ENCODE results near the gene SSBP3. TPM values are rescaled to one million over a fixed set of nuclear protein-coding genes. Genes with fewer than 3 reads are reported as not detected.

The SSBP3 gene
- total RNA-seq, 4 donors from 2014 or later = 28.7 to 162 (median 37.0) TPM

- TF ChIP-seq EP300 (IDR thresholded peaks at IDR 0.05; ENCODE audit: low read depth) (no peak), POLR2A (IDR thresholded peaks at IDR 0.05) (no peak), POLR2AphosphoS5 (IDR thresholded peaks at IDR 0.05) (no peak)
- TF ChIP-seq, protein P1, sequence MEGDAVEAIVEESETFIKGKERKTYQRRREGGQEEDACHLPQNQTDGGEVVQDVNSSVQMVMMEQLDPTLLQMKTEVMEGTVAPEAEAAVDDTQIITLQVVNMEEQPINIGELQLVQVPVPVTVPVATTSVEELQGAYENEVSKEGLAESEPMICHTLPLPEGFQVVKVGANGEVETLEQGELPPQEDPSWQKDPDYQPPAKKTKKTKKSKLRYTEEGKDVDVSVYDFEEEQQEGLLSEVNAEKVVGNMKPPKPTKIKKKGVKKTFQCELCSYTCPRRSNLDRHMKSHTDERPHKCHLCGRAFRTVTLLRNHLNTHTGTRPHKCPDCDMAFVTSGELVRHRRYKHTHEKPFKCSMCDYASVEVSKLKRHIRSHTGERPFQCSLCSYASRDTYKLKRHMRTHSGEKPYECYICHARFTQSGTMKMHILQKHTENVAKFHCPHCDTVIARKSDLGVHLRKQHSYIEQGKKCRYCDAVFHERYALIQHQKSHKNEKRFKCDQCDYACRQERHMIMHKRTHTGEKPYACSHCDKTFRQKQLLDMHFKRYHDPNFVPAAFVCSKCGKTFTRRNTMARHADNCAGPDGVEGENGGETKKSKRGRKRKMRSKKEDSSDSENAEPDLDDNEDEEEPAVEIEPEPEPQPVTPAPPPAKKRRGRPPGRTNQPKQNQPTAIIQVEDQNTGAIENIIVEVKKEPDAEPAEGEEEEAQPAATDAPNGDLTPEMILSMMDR (IDR thresholded peaks at IDR 0.05) = no peak
- Histone ChIP-seq H3K4me1 (peaks cover 24 to 64% (median 49%) of the 10 kb centered on the region in 4 donors), H3K27ac (no peak overlapping the region), H3K4me3 (no peak overlapping the region), H3K9me3 (no peaks in the 10 kb centered on the region), H3K36me3 (peaks cover 0 to 5% (median 0%) of the 10 kb centered on the region in 4 donors), H3K27me3 (no peaks in the 10 kb centered on the region)
- in situ Hi-C loops (cut with MboI; ENCODE audit: low pct_ligation_motif_present in 1 of 4, low pct_unique_long_range_greater_than_20kb in 1 of 4, low sequenced_read_pairs in 3 of 4) (loop anchor here in 1 of 4 donors (25.0 kb wide), 1 partner anchor 189 kb away; no protein-coding TSS in a partner anchor), intact Hi-C loops (cut with DNase I; ENCODE audit: low total_unique reads) (no loop called here)
- no peak for DNase-seq
- WGBS, 2 donors (ENCODE audit: low coverage in 1 of 2) = 73 to 76% methylated on average over 3 to 8 of the region's 8 CpGs
Measured at GRCh38 chr1:54375712-54376429, 30.3 kb downstream of the SSBP3 start.

DNA sequence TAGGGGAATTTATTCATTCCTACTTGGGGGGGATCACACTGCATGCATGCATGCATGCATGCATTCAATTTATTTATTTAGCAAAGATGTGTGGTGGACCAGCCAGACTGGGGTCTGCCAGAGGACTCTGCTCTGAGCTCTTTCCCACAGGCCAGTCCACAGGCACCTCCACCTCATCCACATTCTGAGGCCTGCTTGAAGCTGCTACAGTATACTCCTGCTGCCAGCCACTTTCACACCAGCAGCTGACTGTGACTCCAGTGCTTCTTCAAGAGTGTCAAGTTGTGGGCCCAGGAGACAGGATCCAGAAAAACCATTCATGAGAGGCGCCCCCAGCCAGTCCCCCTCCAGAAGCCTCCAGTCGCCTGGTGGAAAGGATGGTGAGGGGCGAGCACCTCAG is 30.9 kb downstream of the SSBP3 start:
- no peaks in the 10 kb centered on the region for H3K36me3 ChIP-seq
- intact Hi-C loops (cut with DNase I; ENCODE audit: low total_unique reads) (no loop called here), in situ Hi-C loops (cut with MboI; ENCODE audit: low pct_ligation_motif_present in 1 of 4, low pct_unique_long_range_greater_than_20kb in 1 of 4, low sequenced_read_pairs in 3 of 4) (loop anchor here in 1 of 4 donors (25.0 kb wide), 1 partner anchor 188 kb away; no protein-coding TSS in a partner anchor)
- 96% methylated on average over 3 of the region's 3 CpGs; no CpG with 5 or more reads in 1 of the 2 donors for WGBS, 2 donors (ENCODE audit: low coverage in 1 of 2)
- H3K27ac ChIP-seq = no peak overlapping the region
- H3K4me1 ChIP-seq = peaks cover 24 to 63% (median 50%) of the 10 kb centered on the region in 4 donors
- no peaks in the 10 kb centered on the region for H3K27me3 ChIP-seq
- DNase-seq = no peak
- H3K4me3 ChIP-seq = no peak overlapping the region
- TF ChIP-seq POLR2AphosphoS5 (IDR thresholded peaks at IDR 0.05) (no peak), POLR2A (IDR thresholded peaks at IDR 0.05) (no peak), EP300 (IDR thresholded peaks at IDR 0.05; ENCODE audit: low read depth) (no peak)
- TF ChIP-seq, protein P1 (IDR thresholded peaks at IDR 0.05) = no peak
- no peaks in the 10 kb centered on the region for H3K9me3 ChIP-seq

- in situ Hi-C loops (cut with MboI; ENCODE audit: low pct_ligation_motif_present in 1 of 4, low pct_unique_long_range_greater_than_20kb in 1 of 4, low sequenced_read_pairs in 3 of 4) = loop anchor here in 1 of 4 donors (25.0 kb wide), 1 partner anchor 187 kb away; no protein-coding TSS in a partner anchor
- DNase-seq = no peak
- H3K27ac ChIP-seq = no peak overlapping the region
- WGBS, 2 donors (ENCODE audit: low coverage in 1 of 2) = 60 to 74% methylated on average over 2 to 8 of the region's 8 CpGs
- no peak for TF ChIP-seq POLR2A (IDR thresholded peaks at IDR 0.05)
- no peak for TF ChIP-seq POLR2AphosphoS5 (IDR thresholded peaks at IDR 0.05)
- TF ChIP-seq, protein P1 (IDR thresholded peaks at IDR 0.05) = no peak
- no peak for TF ChIP-seq EP300 (IDR thresholded peaks at IDR 0.05; ENCODE audit: low read depth)
- H3K27me3 ChIP-seq = no peaks in the 10 kb centered on the region
- no peaks in the 10 kb centered on the region for H3K9me3 ChIP-seq
- H3K4me3 ChIP-seq = no peak overlapping the region
- H3K36me3 ChIP-seq = no peaks in the 10 kb centered on the region
- peaks cover 24 to 62% (median 46%) of the 10 kb centered on the region in 4 donors for H3K4me1 ChIP-seq
- intact Hi-C loops (cut with DNase I; ENCODE audit: low total_unique reads) = no loop called here
Measured at GRCh38 chr1:54374766-54375165, 31.4 kb downstream of the SSBP3 start.

GRCh38 chr1:54372978-54373377 is 33.2 kb downstream of the SSBP3 start:
- intact Hi-C loops (cut with DNase I; ENCODE audit: low total_unique reads) = no loop called here
- 62 to 77% methylated on average over 2 to 8 of the region's 8 CpGs for WGBS, 2 donors (ENCODE audit: low coverage in 1 of 2)
- Histone ChIP-seq H3K4me1 (peaks cover 24 to 54% (median 42%) of the 10 kb centered on the region in 4 donors), H3K36me3 (no peaks in the 10 kb centered on the region), H3K27ac (peak overlapping the region in 1 of 4 donors; percentile 73), H3K9me3 (no peaks in the 10 kb centered on the region), H3K4me3 (no peak overlapping the region), H3K27me3 (no peaks in the 10 kb centered on the region)
- in situ Hi-C loops (cut with MboI; ENCODE audit: low pct_ligation_motif_present in 1 of 4, low pct_unique_long_range_greater_than_20kb in 1 of 4, low sequenced_read_pairs in 3 of 4) = no loop called here
- TF ChIP-seq EP300 (IDR thresholded peaks at IDR 0.05; ENCODE audit: low read depth) (no peak), POLR2A (IDR thresholded peaks at IDR 0.05) (no peak), POLR2AphosphoS5 (IDR thresholded peaks at IDR 0.05) (no peak)
- TF ChIP-seq, protein P1 (IDR thresholded peaks at IDR 0.05) = no peak
- DNase-seq = no peak
